Measurements from ENCODE around the gene WNK4.

The WNK4 gene

DNA sequence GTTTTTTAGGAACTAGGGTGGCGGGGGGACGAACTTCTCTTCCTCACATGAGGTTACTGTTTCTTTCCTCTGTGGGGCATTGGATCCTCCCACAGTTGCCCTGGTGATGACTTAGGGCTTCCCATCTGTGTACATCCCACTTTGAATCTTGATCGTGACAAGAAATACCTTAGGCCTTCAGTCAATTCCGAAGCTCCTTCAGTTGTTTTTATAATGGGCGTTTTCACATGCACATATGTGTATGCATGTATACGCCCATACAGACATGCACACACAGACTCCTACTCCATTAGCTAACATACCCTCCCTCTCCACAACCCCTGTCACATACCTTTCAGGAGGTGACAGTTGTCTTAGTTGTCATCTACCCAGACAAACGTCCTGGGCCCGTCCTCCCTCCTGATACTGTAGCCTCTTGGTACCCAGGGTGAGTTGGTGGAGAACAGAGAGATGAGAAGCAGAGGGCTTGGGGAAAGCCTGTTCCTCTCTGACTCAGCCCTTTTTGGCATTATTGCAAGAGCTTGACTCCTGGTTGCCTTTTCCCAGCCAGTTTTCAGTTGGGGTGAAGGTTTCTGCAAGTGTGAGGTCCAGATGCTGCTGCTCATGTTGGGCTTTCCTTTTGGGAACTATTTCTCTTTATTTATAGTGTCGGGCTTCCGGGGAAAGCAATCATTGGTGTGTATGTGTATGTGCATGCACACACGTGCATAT lies 61.7 kb downstream of the WNK4 start:
- no peak for DNase-seq (ENCODE audit: low read depth)

DNA sequence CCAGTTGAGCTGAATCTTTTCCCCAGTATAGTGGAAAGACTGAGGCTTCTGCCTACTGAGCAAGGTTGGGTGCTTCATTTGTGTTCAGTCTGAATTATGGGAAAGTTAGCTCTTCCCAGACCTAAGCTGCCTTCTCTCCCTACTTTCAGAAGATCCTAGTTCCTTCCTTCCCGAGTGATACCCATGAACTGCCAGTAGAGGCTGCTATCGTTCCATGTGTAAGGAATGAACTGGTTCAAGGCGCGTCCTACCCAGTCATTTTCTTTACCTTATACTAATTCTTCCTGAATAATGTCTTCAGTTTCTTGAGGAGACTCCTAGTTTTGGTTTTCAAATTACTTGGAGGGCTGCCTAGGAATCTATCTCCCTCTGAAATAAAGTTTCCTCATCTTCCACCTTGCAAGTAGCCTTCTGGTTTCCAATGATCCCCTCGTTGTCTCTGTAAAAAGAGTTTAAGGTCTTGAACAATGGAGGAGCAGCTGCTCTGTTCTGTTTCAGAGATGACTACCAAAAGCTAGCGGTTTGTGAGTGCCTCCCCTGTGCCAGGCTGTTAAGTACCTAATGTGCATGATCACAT lies 63.0 kb downstream of the WNK4 start:
- no peak for DNase-seq (ENCODE audit: low read depth)

DNA sequence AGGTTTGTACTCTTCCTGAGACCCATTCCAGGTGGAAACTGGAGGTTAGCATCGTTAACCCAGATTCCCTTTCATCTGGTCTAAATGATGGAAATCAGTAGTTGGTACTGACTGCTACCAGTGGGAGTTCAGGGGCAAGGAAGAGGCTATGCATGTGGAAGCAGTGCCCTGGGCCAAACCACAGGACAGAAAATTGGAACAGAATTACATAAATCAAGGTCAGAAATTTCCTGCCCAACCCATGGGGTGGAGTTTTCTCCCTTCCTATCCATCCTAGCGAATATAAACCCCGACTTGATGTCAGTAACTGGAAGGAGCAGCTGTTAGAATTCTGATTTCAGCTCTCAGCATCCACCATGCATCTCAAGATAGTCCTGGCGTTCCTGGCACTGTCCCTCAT lies 63.9 kb downstream of the WNK4 start, which contains the start of gene AOC2:
AOC2 (plus strand) TSS at position 310 of the 400 bp plus-strand sequence; CDS start at position 357, 47 bp downstream.
- DNase-seq (ENCODE audit: low read depth), result no peak

DNA sequence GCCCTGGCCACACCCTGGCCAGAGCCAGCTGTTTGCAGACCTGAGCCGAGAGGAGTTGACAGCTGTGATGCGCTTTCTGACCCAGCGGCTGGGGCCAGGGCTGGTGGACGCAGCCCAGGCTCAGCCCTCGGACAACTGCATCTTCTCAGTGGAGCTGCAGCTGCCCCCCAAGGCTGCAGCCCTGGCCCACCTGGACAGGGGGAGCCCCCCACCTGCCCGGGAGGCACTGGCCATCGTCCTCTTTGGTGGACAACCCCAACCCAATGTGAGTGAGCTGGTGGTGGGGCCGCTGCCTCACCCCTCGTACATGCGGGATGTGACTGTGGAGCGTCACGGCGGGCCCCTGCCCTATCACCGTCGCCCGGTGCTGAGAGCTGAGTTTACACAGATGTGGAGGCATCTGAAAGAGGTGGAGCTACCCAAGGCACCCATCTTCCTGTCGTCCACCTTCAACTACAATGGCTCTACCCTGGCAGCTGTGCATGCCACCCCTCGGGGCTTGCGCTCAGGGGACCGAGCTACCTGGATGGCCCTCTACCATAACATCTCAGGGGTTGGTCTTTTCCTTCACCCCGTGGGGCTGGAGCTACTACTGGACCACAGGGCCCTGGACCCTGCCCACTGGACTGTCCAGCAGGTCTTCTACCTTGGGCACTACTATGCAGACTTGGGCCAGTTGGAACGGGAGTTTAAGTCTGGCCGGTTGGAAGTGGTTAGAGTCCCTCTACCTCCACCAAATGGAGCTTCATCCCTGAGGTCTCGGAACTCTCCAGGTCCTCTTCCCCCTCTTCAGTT lies 64.5 kb downstream of the WNK4 start:
- DNase-seq (ENCODE audit: low read depth), result no peak

DNA sequence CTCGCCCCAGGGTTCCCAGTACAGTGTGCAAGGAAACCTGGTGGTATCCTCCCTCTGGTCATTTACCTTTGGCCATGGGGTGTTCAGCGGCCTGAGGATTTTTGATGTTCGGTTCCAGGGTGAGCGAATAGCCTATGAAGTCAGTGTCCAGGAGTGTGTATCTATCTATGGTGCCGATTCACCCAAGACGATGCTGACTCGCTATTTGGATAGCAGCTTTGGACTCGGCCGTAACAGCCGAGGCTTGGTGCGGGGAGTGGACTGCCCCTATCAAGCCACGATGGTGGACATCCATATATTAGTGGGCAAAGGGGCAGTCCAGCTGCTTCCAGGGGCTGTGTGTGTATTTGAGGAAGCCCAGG lies 65.1 kb downstream of the WNK4 start:
- no peak for DNase-seq (ENCODE audit: low read depth)

DNA sequence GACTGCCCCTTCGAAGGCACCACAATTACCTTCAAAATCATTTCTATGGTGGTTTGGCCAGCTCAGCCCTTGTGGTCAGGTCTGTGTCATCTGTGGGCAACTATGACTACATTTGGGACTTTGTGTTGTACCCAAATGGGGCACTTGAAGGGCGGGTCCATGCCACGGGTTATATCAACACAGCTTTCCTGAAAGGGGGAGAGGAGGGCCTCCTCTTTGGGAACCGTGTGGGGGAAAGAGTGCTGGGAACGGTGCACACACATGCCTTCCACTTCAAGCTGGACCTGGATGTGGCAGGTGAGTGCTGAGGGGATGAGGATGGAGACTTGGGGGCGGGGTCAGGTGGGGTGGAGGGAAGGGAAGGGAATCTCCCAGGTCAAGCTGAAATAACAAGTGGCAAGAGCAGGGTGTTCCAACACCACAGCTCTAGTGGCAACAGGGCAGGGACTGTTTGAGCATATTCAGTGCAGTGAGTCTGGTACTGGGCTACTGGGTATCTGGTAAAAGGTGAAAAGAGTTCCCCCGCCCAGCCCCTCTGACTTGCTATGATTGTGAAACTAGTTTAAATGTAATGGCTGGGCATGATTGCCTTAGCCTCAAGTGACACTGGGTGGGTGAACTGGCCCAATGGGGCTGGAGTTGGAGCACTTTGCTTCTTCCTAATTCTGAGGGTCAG lies 65.6 kb downstream of the WNK4 start:
- no peak for DNase-seq (ENCODE audit: low read depth)
